Nephron progenitor cell (in vitro differentiated cells): ENCODE data around the gene CHD5.

ENCODE experiments used
- DNase-seq: peaks from one replicate; pipeline ENCODE4 v3.0.0; 2021
- H3K27ac Mint-ChIP-seq: 2 replicates; pipeline ENCODE4 v1.8.0; 2021; ENCODE audit warnings: mild to moderate bottlenecking, moderate library complexity, mixed read lengths
- H3K27me3 Mint-ChIP-seq: 2 replicates; pipeline ENCODE4 v1.8.0; 2021; ENCODE audit warnings: mild to moderate bottlenecking, low read depth, mixed read lengths; ENCODE audit not compliant: poor library complexity
- H3K36me3 Mint-ChIP-seq: 2 replicates; pipeline ENCODE4 v1.8.0; 2021; ENCODE audit warnings: low read depth, mixed read lengths
- H3K4me1 Mint-ChIP-seq: 2 replicates; pipeline ENCODE4 v1.8.0; 2021; ENCODE audit warnings: mixed read lengths
- H3K4me3 Mint-ChIP-seq: 2 replicates; pipeline ENCODE4 v1.8.0; 2021; ENCODE audit warnings: mild to moderate bottlenecking, moderate library complexity, mixed read lengths
- H3K9me3 Mint-ChIP-seq: 2 replicates; pipeline ENCODE4 v1.8.0; 2021; ENCODE audit warnings: mild to moderate bottlenecking, moderate library complexity, mixed read lengths
- CTCF ChIP-seq: fragments of 200-600 bp; sonication (generic); IDR thresholded peaks from 2 replicates; pipeline ENCODE4 v1.5.0; 2021; ENCODE audit warnings: antibody characterized with exemption

The CHD5 gene

GRCh38 chr1:6098303-6099215 lies 81.6 kb downstream of the CHD5 start:
- H3K36me3 Mint-ChIP-seq = no peaks in the 10 kb centered on the region
- no peaks in the 10 kb centered on the region for H3K9me3 Mint-ChIP-seq
- no peak overlapping the region for H3K27ac Mint-ChIP-seq
- peaks cover 31% of the 10 kb centered on the region for H3K4me1 Mint-ChIP-seq
- H3K4me3 Mint-ChIP-seq = no peak overlapping the region
- DNase-seq = peak; percentile 1
- no peak for TF ChIP-seq CTCF
- H3K27me3 Mint-ChIP-seq = peaks cover 10% of the 10 kb centered on the region

- H3K27ac Mint-ChIP-seq = peak overlapping the region; percentile 58
- peaks cover 9% of the 10 kb centered on the region for H3K27me3 Mint-ChIP-seq
- peak; percentile 2 for DNase-seq
- no peaks in the 10 kb centered on the region for H3K9me3 Mint-ChIP-seq
- TF ChIP-seq CTCF = no peak
- peaks cover 38% of the 10 kb centered on the region for H3K4me1 Mint-ChIP-seq
- H3K36me3 Mint-ChIP-seq = no peaks in the 10 kb centered on the region
- no peak overlapping the region for H3K4me3 Mint-ChIP-seq
These were observed 82.3 kb downstream of the CHD5 start for GRCh38 chr1:6097824-6098223.

- peaks cover 11% of the 10 kb centered on the region for H3K27me3 Mint-ChIP-seq
- DNase-seq = no peak
- no peak for TF ChIP-seq CTCF
- H3K36me3 Mint-ChIP-seq = no peaks in the 10 kb centered on the region
- H3K4me1 Mint-ChIP-seq = peaks cover 45% of the 10 kb centered on the region
- H3K4me3 Mint-ChIP-seq = no peak overlapping the region
- H3K9me3 Mint-ChIP-seq = no peaks in the 10 kb centered on the region
- peak overlapping the region; percentile 58 for H3K27ac Mint-ChIP-seq
These were observed 83.0 kb downstream of the CHD5 start for GRCh38 chr1:6097117-6097595.

GRCh38 chr1:6096243-6097116 lies 83.6 kb downstream of the CHD5 start:
- Mint-ChIP-seq H3K36me3 (no peaks in the 10 kb centered on the region), H3K4me3 (no peak overlapping the region), H3K4me1 (peaks cover 47% of the 10 kb centered on the region), H3K27ac (no peak overlapping the region), H3K27me3 (peaks cover 15% of the 10 kb centered on the region), H3K9me3 (no peaks in the 10 kb centered on the region)
- TF ChIP-seq CTCF = no peak
- no peak for DNase-seq

- peaks cover 17% of the 10 kb centered on the region for H3K27me3 Mint-ChIP-seq
- DNase-seq = no peak
- H3K36me3 Mint-ChIP-seq = no peaks in the 10 kb centered on the region
- no peaks in the 10 kb centered on the region for H3K9me3 Mint-ChIP-seq
- H3K27ac Mint-ChIP-seq = no peak overlapping the region
- TF ChIP-seq CTCF = no peak
- no peak overlapping the region for H3K4me3 Mint-ChIP-seq
- peaks cover 46% of the 10 kb centered on the region for H3K4me1 Mint-ChIP-seq
These were observed 84.4 kb downstream of the CHD5 start for GRCh38 chr1:6095511-6096242.
